HG02642 (cell line): ENCODE measurements around the gene ALDH3B1.

ENCODE experiments used
- ATAC-seq: cut with Tn5 transposase; IDR thresholded peaks from one replicate; pipeline ENCODE4 v1.9.1; 2021; ENCODE audit warnings: mild to moderate bottlenecking; ENCODE audit not compliant: unreplicated experiment, poor library complexity

Gene ALDH3B1

DNA sequence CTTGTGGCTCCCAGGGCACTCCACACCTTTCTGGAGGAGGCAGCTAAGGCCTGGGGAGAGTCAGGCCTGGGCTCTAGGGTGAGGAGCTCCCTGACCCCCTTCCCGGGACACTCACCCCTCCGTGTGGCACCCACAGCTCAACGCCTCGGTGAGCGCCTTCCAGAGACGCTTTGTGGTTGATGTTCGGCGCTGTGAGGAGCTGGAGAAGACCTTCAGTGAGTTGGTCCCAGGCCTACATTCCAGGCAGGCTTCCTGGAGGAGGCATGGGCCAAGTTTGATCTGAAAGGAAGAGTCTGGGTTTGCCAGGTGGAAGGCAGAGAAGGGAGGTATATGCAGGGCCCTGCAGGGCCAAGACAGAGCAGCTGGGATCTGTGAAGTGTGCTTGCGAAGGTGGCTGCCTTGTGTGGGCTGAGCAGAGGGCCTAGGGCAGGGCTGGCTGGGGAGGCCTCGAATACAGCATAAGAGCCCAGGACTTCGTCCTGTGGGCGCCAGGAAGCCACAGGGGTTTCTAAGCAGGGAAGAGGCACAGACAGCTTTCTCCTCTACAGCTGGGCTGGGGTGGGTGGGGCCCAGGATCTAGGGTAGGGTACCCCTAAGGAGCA, 31.6 kb downstream of the ALDH3B1 start:
- ATAC-seq: no peak

DNA sequence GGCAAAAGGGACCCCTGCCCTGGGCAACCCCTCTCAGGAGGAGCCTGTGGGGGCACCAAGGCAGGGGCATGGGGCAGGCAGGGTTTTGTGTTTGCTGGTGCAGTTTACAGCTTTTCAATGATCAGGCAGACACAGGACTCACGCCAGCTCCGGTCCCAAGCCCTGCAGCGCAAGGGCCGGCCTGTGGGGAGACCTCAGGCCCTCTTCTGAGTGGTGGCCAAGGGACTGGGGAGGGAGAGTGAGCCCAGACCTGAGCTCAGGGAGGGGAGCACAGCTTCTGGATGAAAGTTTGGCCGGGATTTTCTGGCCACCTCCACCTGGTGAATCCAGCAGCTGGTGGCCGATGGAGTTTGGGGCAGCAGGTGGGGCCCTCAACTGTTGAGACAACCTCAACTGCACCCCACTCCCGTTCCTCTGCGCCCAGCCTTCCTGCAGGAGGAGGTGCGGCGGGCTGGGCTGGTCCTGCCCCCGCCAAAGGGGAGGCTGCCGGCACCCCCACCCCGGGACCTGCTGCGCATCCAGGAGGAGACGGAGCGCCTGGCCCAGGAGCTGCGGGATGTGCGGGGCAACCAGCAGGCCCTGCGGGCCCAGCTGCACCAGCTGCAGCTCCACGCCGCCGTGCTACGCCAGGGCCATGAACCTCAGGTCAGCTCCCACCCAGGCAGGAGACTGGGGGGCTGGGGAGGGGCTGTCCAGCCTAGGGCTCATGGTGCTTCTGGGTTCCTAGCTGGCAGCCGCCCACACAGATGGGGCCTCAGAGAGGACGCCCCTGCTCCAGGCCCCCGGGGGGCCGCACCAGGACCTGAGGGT, 32.3 kb downstream of the ALDH3B1 start:
- ATAC-seq: no peak

DNA sequence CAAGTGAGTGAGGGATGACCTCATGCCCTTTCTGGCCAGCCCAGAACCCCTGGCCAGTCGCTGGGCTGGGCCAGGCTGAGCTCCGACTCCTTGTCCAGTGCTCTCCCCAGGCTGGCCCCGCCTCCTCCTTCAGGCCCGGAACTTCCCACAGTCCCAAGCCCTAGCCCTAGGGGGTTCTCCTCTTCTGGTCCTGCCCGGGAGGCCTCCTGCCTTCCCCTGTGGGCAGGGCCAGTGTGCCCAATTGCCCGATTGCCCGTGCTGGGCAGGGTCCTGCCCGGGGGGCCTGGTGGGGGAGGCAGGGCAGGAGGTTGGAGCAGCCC, 32.9 kb downstream of the ALDH3B1 start:
- ATAC-seq: no peak

- ATAC-seq: no peak
These were observed 33.4 kb downstream of the ALDH3B1 start for GRCh38 chr11:68043349-68044144.

- no peak for ATAC-seq
These were observed 34.2 kb downstream of the ALDH3B1 start for GRCh38 chr11:68044145-68044813.

- ATAC-seq: no peak
These were observed 34.8 kb downstream of the ALDH3B1 start for GRCh38 chr11:68044898-68045351.

DNA sequence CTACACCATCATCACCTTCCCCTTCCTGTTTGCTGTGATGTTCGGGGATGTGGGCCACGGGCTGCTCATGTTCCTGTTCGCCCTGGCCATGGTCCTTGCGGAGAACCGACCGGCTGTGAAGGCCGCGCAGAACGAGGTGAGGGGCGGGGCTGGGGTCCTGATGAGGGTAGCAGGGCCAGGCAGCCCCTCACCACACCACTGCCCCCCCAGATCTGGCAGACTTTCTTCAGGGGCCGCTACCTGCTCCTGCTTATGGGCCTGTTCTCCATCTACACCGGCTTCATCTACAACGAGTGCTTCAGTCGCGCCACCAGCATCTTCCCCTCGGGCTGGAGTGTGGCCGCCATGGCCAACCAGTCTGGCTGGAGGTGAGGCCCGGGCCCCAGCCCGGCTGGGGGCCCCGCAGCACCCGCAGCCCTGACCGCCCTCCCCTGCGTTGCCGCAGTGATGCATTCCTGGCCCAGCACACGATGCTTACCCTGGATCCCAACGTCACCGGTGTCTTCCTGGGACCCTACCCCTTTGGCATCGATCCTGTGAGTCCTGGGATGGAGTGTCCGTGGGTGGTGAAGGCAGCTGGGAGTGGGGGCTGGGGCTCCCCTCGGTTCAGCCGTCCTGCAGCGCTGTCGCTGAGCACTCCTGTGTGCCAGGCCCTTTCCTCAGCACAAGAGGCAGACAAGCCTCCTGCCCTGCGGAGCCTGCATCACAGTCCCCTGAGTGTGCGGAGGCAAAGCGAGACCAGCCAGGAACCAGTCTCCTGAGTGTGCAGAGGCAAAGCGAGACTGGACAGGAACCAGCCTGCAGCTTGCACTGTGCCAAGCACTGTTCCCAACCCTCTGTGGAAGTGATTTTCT, 37.5 kb downstream of the ALDH3B1 start:
- no peak for ATAC-seq

- ATAC-seq: no peak
These were observed 38.8 kb downstream of the ALDH3B1 start for GRCh38 chr11:68048681-68049508.

- no peak for ATAC-seq
These were observed 39.6 kb downstream of the ALDH3B1 start for GRCh38 chr11:68049509-68050370.

GRCh38 chr11:68050371-68050841, 40.3 kb downstream of the ALDH3B1 start:
- ATAC-seq: no peak

GRCh38 chr11:68051191-68052136, 41.3 kb downstream of the ALDH3B1 start:
- no peak for ATAC-seq

DNA sequence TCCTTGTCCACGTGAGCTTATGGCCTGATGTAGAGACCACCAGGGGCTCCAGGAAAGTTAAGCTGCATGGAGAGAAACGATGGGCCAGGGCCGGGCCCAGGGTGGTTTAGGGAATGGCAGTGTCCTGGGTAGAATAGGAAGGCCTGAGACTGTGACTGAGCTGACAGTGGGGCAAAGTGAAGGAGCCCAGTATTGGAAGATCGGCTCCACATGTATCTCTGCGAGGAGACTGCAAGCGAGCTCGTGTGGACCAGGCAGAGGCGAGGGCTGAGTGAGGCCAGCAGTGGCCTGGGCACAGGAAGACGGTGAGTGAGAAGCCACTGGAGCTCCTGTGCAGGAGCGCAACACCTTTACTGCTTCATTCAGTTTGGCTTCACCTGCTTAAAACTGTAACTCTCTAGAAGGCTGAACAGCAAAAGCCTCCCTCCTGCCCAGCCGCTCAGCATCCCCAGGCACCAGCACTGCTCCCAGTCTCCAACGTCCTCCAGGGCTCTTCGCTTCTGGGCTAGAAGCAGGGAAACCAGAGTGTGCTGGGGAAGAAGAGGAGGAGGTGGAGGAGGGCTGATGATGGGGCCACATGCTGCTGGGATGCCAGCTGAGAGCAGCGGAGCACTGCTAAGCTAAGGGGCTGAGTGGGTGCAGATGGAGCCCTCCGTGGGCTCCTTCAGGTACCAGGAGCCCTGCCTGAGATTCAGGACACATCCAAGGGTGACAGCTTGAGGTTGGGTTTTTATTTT, 42.2 kb downstream of the ALDH3B1 start:
- no peak for ATAC-seq

DNA sequence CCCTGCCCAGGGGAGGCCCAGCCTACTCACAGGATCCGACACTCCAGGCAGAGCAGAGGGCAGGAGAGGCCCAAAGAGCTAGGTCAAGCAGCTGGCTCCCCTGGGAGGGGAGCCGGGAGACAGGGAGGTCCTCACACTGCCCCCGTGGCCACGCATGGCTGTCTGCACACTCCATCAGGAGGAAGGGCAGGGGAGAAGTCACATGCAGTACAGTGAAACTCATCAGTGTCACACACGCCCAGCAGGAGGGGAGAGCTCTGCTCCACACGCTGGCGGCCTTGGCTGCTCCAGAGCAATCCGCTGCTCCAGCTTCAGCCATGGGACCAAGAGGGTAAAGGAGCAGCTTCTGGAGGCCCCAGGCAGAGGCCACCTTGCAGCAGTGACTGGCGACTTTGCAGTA, 43.0 kb downstream of the ALDH3B1 start:
- ATAC-seq: no peak

DNA sequence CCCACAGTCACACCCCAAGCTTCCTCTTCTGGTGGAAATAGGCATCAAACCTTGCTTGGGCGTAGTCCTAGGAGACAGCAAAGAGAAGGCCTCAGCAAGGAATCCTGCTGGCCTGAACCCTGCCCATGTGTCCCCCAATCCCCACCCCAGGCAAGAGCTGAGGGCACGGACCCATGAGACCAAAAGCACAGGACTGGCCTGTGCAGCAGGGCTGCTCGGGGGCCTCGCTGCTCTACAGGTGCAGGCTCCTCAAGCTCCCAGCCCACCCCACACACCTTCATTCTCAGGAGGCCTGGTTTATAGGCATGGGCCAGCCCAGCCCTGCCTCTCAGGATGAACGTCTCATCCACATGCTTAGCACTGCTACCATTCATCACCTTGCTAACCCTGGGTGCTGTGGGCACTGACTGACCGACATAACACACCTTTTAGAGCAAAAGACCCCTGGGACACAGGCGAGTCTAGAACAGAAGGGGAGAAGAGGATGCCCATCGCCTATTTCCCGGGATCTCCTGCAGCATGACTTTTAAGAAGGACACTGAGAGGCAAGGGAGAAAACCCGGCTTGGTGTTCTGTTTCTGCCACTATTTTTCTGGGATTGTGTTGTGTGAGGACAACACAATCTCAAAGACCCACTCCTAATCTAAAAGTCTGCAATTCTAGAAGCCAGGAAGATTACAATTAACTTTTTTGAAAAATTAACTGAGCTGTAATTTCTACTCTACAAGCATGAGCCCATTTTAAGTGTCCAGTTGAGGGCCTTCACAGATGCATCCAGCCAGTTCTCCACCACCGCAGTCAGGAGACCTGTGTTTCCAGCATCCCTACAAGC, 44.1 kb downstream of the ALDH3B1 start:
- no peak for ATAC-seq
